Upper lobe of right lung (tissue), 1 donor: ENCODE measurements around the gene PTTG1IP. TPM values are rescaled to one million over a fixed set of nuclear protein-coding genes. Genes with fewer than 3 reads are reported as not detected.

Source experiments
- ATAC-seq: fragments of 200-7000 bp; cut with Tn5 transposase; one replicate; pipeline ENCODE4 v1.9.1; 2020; ENCODE audit warnings: mild to moderate bottlenecking, moderate library complexity
- DNase-seq: peaks from one replicate; pipeline ENCODE4 v3.0.0-alpha.2; 2020
- H3K27ac ChIP-seq: fragments of 200-600 bp; one replicate; pipeline ENCODE4 v1.8.0; 2022
- H3K27me3 ChIP-seq: fragments of 200-600 bp; one replicate; pipeline ENCODE4 v1.8.0; 2022; ENCODE audit warnings: mild to moderate bottlenecking
- H3K36me3 ChIP-seq: fragments of 200-600 bp; one replicate; pipeline ENCODE4 v1.8.0; 2022
- H3K4me1 ChIP-seq: fragments of 200-600 bp; one replicate; pipeline ENCODE4 v1.8.0; 2022
- H3K4me3 ChIP-seq: fragments of 200-600 bp; one replicate; pipeline ENCODE4 v1.8.0; 2022; ENCODE audit warnings: mild to moderate bottlenecking
- H3K9me3 ChIP-seq: fragments of 200-600 bp; one replicate; pipeline ENCODE4 v1.8.0; 2022
- CTCF ChIP-seq: fragments of 200-600 bp; IDR thresholded peaks from one replicate; pipeline ENCODE4 v1.8.0; 2022; ENCODE audit warnings: antibody characterized with exemption
- intact Hi-C: fragments of 100-400 bp; cut with DNase I; formaldehyde crosslinking; loops from one replicate; pipeline ENCODE4 v1.11.0; 2022
- total RNA-seq: library from RNA; stranded (reverse); fragmentation: NEBNext Ultra II Directional; extraction: Animal tissue kit (Norgen Biotek cat#: 25700); gene quantifications from one replicate; pipeline ENCODE4 v1.2.1, GENCODE V29; 2021
- donor health status: DM: no; HTN: yes; CAD: no; lungs with severe emphysema.

PTTG1IP gene
- total RNA-seq, 1 donor from 2014 or later: 244 TPM

GRCh38 chr21:44846224-44846484 lies 27.3 kb downstream of the PTTG1IP start:
- Histone ChIP-seq H3K4me1 (peaks cover 19% of the 10 kb centered on the region), H3K36me3 (peaks cover 28% of the 10 kb centered on the region), H3K9me3 (no peaks in the 10 kb centered on the region), H3K4me3 (peak overlapping the region; percentile 31), H3K27ac (peak overlapping the region; percentile 42), H3K27me3 (no peaks in the 10 kb centered on the region)
- no peak for ATAC-seq
- TF ChIP-seq CTCF: no peak
- DNase-seq: no peak
- intact Hi-C loops: no loop called here

- Histone ChIP-seq H3K9me3 (no peaks in the 10 kb centered on the region), H3K4me1 (peaks cover 19% of the 10 kb centered on the region), H3K36me3 (peaks cover 22% of the 10 kb centered on the region), H3K27ac (peak overlapping the region; percentile 42), H3K4me3 (peak overlapping the region; percentile 31), H3K27me3 (no peaks in the 10 kb centered on the region)
- DNase-seq (peak; percentile 84), ATAC-seq (peak; percentile 82)
- intact Hi-C loops: no loop called here
- TF ChIP-seq CTCF: peak; percentile 48
Measured at GRCh38 chr21:44845418-44846223, 27.9 kb downstream of the PTTG1IP start.

GRCh38 chr21:44844256-44844655 lies 29.2 kb downstream of the PTTG1IP start:
- Histone ChIP-seq H3K4me3 (no peak overlapping the region), H3K4me1 (peaks cover 19% of the 10 kb centered on the region), H3K36me3 (peaks cover 9% of the 10 kb centered on the region), H3K27ac (no peak overlapping the region), H3K9me3 (no peaks in the 10 kb centered on the region), H3K27me3 (no peaks in the 10 kb centered on the region)
- ATAC-seq: no peak
- no peak for TF ChIP-seq CTCF
- DNase-seq: no peak
- intact Hi-C loops: no loop called here

- no peaks in the 10 kb centered on the region for H3K36me3 ChIP-seq
- TF ChIP-seq CTCF: no peak
- no peak overlapping the region for H3K4me3 ChIP-seq
- H3K4me1 ChIP-seq: peaks cover 19% of the 10 kb centered on the region
- DNase-seq (no peak), ATAC-seq (no peak)
- H3K9me3 ChIP-seq: no peaks in the 10 kb centered on the region
- H3K27ac ChIP-seq: no peak overlapping the region
- no peaks in the 10 kb centered on the region for H3K27me3 ChIP-seq
- intact Hi-C loops: no loop called here
Measured at GRCh38 chr21:44842721-44843445, 30.6 kb downstream of the PTTG1IP start.

GRCh38 chr21:44842087-44842486 lies 31.4 kb downstream of the PTTG1IP start:
- Histone ChIP-seq H3K27me3 (no peaks in the 10 kb centered on the region), H3K4me3 (no peak overlapping the region), H3K4me1 (peaks cover 19% of the 10 kb centered on the region), H3K9me3 (no peaks in the 10 kb centered on the region), H3K36me3 (no peaks in the 10 kb centered on the region), H3K27ac (no peak overlapping the region)
- ATAC-seq (no peak), DNase-seq (no peak)
- TF ChIP-seq CTCF: no peak
- intact Hi-C loops: no loop called here
